ENCODE data around the gene BRD7.

The BRD7 gene

DNA sequence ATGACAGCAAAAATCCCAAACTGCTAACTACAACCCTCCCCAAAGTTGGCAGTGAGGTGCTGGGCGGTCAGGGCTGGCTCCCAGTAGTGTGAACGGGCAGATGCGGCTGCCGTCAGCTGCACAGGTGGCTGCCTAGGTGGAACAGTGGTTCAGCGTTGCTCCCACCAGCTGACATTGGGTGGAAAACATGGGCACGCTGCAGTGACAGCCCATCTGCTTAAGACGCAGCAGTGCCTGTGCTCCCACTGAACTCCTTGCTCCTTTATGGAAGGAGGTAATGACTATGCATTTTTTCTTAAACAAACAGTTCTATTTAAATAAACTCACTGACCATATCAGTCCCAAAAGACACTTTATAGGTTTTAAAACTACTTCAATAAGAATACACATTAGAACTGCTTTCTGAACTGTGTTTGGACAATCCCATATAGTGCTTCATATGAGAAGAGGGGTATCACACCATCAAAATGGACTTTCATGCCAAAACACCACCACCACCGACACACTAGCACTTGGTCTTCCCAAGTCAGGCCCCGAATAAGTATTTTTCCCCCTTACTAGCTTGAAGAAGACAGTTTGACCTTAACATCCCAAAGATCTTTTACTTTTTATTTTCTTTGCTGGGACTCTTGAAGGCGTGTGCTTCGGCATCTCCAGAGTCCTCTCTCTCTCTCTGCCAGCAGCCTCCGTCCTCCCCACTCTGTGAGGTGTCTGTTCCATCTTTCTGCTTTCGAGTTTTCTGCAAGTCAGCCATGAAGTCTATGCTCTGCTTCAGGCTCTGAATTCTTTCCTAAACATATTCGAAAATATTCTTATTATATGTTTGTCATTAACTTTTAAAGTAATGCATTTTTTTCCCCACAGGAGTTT is 34.4 kb downstream of the BRD7 start:
- no peak for DNase-seq (ENCODE audit: low read depth in 1 of 2, low spot score in 1 of 2)
- H3K4me3 ChIP-seq (replicated peaks; ENCODE audit: insufficient read depth, low read length) = no peak overlapping the region
- no peaks in the 10 kb centered on the region for H3K27me3 ChIP-seq (ENCODE audit: insufficient read depth, poor library complexity, severe bottlenecking)
- TF ChIP-seq CTCF (IDR thresholded peaks at IDR 0.05; ENCODE audit: insufficient read depth, low read length) (no peak), REST (IDR thresholded peaks at IDR 0.05; ENCODE audit: insufficient replicate concordance, low read depth) (no peak), POLR2AphosphoS5 (IDR thresholded peaks at IDR 0.05; ENCODE audit: low read depth) (no peak), GABPA (IDR thresholded peaks at IDR 0.05; ENCODE audit: low read depth) (no peak), SPI1 (IDR thresholded peaks at IDR 0.05; ENCODE audit: borderline replicate concordance, low read depth) (no peak)
- no peak overlapping the region for H3K27ac ChIP-seq (replicated peaks)

- Histone ChIP-seq H3K4me3 (replicated peaks; ENCODE audit: insufficient read depth, low read length) (no peak overlapping the region), H3K27me3 (ENCODE audit: insufficient read depth, poor library complexity, severe bottlenecking) (no peaks in the 10 kb centered on the region), H3K27ac (replicated peaks) (no peak overlapping the region)
- TF ChIP-seq REST (IDR thresholded peaks at IDR 0.05; ENCODE audit: insufficient replicate concordance, low read depth) (no peak), POLR2AphosphoS5 (IDR thresholded peaks at IDR 0.05; ENCODE audit: low read depth) (no peak), GABPA (IDR thresholded peaks at IDR 0.05; ENCODE audit: low read depth) (no peak), SPI1 (IDR thresholded peaks at IDR 0.05; ENCODE audit: borderline replicate concordance, low read depth) (no peak), CTCF (IDR thresholded peaks at IDR 0.05; ENCODE audit: insufficient read depth, low read length) (no peak)
- DNase-seq (ENCODE audit: low read depth in 1 of 2, low spot score in 1 of 2) = no peak
Measured at GRCh38 chr16:50332599-50332998, 36.2 kb downstream of the BRD7 start.

GRCh38 chr16:50331570-50331969 is 37.2 kb downstream of the BRD7 start:
- DNase-seq (ENCODE audit: low read depth in 1 of 2, low spot score in 1 of 2) = no peak
- Histone ChIP-seq H3K4me3 (replicated peaks; ENCODE audit: insufficient read depth, low read length) (no peak overlapping the region), H3K27me3 (ENCODE audit: insufficient read depth, poor library complexity, severe bottlenecking) (no peaks in the 10 kb centered on the region), H3K27ac (replicated peaks) (no peak overlapping the region)
- no peak for TF ChIP-seq REST (IDR thresholded peaks at IDR 0.05; ENCODE audit: insufficient replicate concordance, low read depth)

Measured in HL-60 (cell line).